Upper lobe of left lung (tissue), 6 donors: ENCODE data around the gene PLCH2. TPM values are rescaled to one million over a fixed set of nuclear protein-coding genes. Genes with fewer than 3 reads are reported as not detected.
A peak's percentile ranks its signal among the peaks of the same experiment; 100 is the strongest.

Experiments
- ATAC-seq, 2 donors: fragments of 200-7000 bp; cut with Tn5 transposase; one replicate each; pipeline ENCODE4 v1.9.1; 2022; ENCODE audit warnings: mild to moderate bottlenecking in 2 of 2, moderate library complexity in 2 of 2; ENCODE audit not compliant: low FRiP score in 2 of 2
- DNase-seq, 2 donors: peaks; one replicate each; pipeline ENCODE4 v3.0.0-alpha.2; 2019 to 2020
- H3K27ac ChIP-seq, 4 donors: fragments of 200-600 bp; sonication (generic); one replicate each; pipeline ENCODE4 v1.5.1; 2016 to 2019
- H3K27me3 ChIP-seq, 4 donors: fragments of 200-600 bp; sonication (generic); one replicate each; pipeline ENCODE4 v1.5.1; 2017 to 2019
- H3K36me3 ChIP-seq, 4 donors: fragments of 200-600 bp; sonication (generic); one replicate each; pipeline ENCODE4 v1.5.1; 2016 to 2019
- H3K4me1 ChIP-seq, 4 donors: fragments of 200-600 bp; sonication (generic); one replicate each; pipeline ENCODE4 v1.5.1; 2018 to 2019
- H3K4me3 ChIP-seq, 4 donors: fragments of 200-600 bp; sonication (generic); one replicate each; pipeline ENCODE4 v1.5.1; 2017 to 2019; ENCODE audit warnings: mild to moderate bottlenecking in 2 of 4, moderate library complexity in 1 of 4
- H3K9me3 ChIP-seq, 4 donors: fragments of 200-600 bp; sonication (generic); one replicate each; pipeline ENCODE4 v1.5.1; 2018 to 2019
- EP300 ChIP-seq, 4 donors: sonication (generic); formaldehyde crosslinking; IDR thresholded peaks; one replicate each; pipeline ENCODE4 v1.5.1; 2017; ENCODE audit warnings: antibody characterized with exemption in 4 of 4, control low read depth in 2 of 4
- POLR2A ChIP-seq, 4 donors: fragments of 450-650 bp; IDR thresholded peaks; one replicate each; pipeline ENCODE4 v1.5.1; 2016 to 2017; ENCODE audit warnings: antibody characterized with exemption in 4 of 4, mild to moderate bottlenecking in 2 of 4
- POLR2AphosphoS5 ChIP-seq, 2 donors: sonication (generic); formaldehyde crosslinking; IDR thresholded peaks; one replicate each; pipeline ENCODE4 v1.5.1; 2017; ENCODE audit warnings: antibody characterized with exemption in 2 of 2
- WGBS, 2 donors: methylation state at CpG; one replicate each; pipeline ENCODE4 v1.1.5; 2017 to 2018; 5-methylcytosine and 5-hydroxymethylcytosine counted together
- total RNA-seq, 6 donors: library from RNA; depleted of rRNA in 4 of 6; stranded (reverse); fragments of >200 nt in 4 of 6; gene quantifications; one replicate each; pipeline versions ENCODE4 v1.1.0 to v1.2.1, GENCODE V29; 2016 to 2021
- TF ChIP-seq, protein P1 (sequence below), 6 experiments: fragments of 450-650 bp in 4 of 6; fragments of 200-600 bp in 2 of 6; sonication (generic) in 2 of 6; IDR thresholded peaks; one replicate each; pipeline ENCODE4 v1.5.1; 2016 to 2019; ENCODE audit warnings: antibody characterized with exemption in 6 of 6
- donor health status: DM: no; HTN: no; CAD: no; lungs with moderate emphysema.
- donor health status: DM: no; HTN: yes; CAD: no; lungs with severe emphysema.

PLCH2 gene
- total RNA-seq, 6 donors from 2014 or later: 1.5 to 7.3 (median 3.4) TPM

GRCh38 chr1:2523191-2523890 lies 47.3 kb downstream of the PLCH2 start:
- H3K36me3 ChIP-seq: peaks cover 28 to 34% (median 34%) of the 10 kb centered on the region in 4 donors
- no peaks in the 10 kb centered on the region for H3K9me3 ChIP-seq
- 58 to 65% methylated on average over 15 to 32 of the region's 32 CpGs for WGBS, 2 donors
- H3K27ac ChIP-seq: peak overlapping the region in 3 of 4 donors; percentile 46 to 54 (median 51)
- H3K27me3 ChIP-seq: peaks cover 0 to 2% (median under 1%) of the 10 kb centered on the region in 4 donors
- TF ChIP-seq, protein P1, sequence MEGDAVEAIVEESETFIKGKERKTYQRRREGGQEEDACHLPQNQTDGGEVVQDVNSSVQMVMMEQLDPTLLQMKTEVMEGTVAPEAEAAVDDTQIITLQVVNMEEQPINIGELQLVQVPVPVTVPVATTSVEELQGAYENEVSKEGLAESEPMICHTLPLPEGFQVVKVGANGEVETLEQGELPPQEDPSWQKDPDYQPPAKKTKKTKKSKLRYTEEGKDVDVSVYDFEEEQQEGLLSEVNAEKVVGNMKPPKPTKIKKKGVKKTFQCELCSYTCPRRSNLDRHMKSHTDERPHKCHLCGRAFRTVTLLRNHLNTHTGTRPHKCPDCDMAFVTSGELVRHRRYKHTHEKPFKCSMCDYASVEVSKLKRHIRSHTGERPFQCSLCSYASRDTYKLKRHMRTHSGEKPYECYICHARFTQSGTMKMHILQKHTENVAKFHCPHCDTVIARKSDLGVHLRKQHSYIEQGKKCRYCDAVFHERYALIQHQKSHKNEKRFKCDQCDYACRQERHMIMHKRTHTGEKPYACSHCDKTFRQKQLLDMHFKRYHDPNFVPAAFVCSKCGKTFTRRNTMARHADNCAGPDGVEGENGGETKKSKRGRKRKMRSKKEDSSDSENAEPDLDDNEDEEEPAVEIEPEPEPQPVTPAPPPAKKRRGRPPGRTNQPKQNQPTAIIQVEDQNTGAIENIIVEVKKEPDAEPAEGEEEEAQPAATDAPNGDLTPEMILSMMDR (IDR thresholded peaks at IDR 0.05): no peak
- TF ChIP-seq POLR2AphosphoS5 (IDR thresholded peaks at IDR 0.05): no peak
- no peak for TF ChIP-seq EP300 (IDR thresholded peaks at IDR 0.05)
- no peak for TF ChIP-seq POLR2A (IDR thresholded peaks at IDR 0.05)
- peaks cover 35 to 46% (median 43%) of the 10 kb centered on the region in 4 donors for H3K4me1 ChIP-seq
- DNase-seq (peak in 1 of 2 donors; percentile 76), ATAC-seq (no peak)
- peak overlapping the region in 1 of 4 donors; percentile 80 for H3K4me3 ChIP-seq

DNA sequence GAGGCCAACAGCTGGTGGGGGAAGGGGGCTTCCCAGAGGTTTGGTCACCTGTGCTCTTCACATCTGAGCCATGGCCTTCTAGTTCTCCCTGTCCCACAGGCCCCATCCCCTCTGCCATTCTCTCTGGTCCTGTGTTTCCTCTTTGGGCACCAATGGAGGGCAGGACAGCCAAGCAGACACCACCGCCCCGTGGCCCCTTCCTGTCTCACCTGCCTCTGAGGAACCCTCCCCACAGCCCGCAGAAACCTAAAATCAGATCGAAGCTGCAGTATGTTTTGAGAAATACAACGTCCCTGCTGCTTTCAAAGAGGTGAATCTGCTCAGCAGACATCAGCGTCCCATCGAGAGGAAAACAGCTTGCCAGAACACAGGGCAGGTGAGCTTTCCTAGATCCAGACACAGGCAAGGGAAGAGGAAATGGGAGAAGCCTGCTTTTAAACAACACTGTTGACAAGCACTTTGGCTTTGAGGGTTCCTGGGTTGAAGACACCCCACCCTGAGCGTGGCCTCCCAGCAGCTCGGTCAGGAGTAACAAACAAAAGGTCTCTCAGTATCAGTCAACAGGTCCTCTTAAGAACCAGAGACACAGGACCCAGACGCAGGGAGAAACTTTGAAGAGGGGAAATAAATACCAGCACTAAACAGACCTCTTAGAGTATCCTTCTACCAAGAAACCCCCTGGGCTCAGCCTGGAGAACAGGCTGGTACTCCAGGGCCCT lies 48.0 kb downstream of the PLCH2 start:
- ATAC-seq (no peak), DNase-seq (no peak)
- peak overlapping the region in 2 of 4 donors; percentile 80 to 96 for H3K4me3 ChIP-seq
- H3K36me3 ChIP-seq: peaks cover 21 to 27% (median 27%) of the 10 kb centered on the region in 4 donors
- H3K27ac ChIP-seq: peak overlapping the region in 3 of 4 donors; percentile 32 to 51 (median 46)
- TF ChIP-seq POLR2A (IDR thresholded peaks at IDR 0.05) (no peak), POLR2AphosphoS5 (IDR thresholded peaks at IDR 0.05) (no peak), EP300 (IDR thresholded peaks at IDR 0.05) (no peak)
- TF ChIP-seq, protein P1 (IDR thresholded peaks at IDR 0.05): no peak
- H3K4me1 ChIP-seq: peaks cover 41 to 53% (median 50%) of the 10 kb centered on the region in 4 donors
- peaks cover 0 to 7% (median 2%) of the 10 kb centered on the region in 4 donors for H3K27me3 ChIP-seq
- WGBS, 2 donors: 56 to 71% methylated on average over 10 of the region's 10 CpGs
- no peaks in the 10 kb centered on the region for H3K9me3 ChIP-seq

DNA sequence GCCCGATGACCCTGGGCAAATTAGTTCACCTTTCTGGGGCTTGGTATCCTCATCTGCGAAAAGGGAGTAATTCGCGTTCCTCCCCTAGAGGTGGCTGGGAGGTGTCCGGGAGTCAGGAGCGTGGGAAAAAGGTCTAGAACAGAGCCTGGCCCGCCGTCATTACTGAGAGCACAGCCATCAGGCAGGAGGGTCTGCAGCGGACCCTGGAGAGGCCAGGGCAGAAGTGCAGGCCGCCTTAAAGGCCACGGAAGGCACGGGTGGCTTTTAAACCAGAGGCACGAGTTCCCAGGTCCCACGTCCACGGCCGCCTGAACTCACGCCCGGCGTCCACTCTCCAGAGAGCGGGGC lies 49.5 kb downstream of the PLCH2 start:
- peaks cover 0 to 18% (median 6%) of the 10 kb centered on the region in 4 donors for H3K27me3 ChIP-seq
- peak overlapping the region; percentile 80 to 96 (median 90) for H3K4me3 ChIP-seq
- H3K27ac ChIP-seq: peak overlapping the region; percentile 64 to 88 (median 80)
- 7 to 15% methylated on average over 11 to 14 of the region's 20 CpGs for WGBS, 2 donors
- DNase-seq (no peak), ATAC-seq (no peak)
- peaks cover 8 to 12% (median 12%) of the 10 kb centered on the region in 4 donors for H3K36me3 ChIP-seq
- no peaks in the 10 kb centered on the region for H3K9me3 ChIP-seq
- peaks cover 54 to 68% (median 61%) of the 10 kb centered on the region in 4 donors for H3K4me1 ChIP-seq
- TF ChIP-seq EP300 (IDR thresholded peaks at IDR 0.05) (no peak), POLR2A (IDR thresholded peaks at IDR 0.05) (no peak), POLR2AphosphoS5 (IDR thresholded peaks at IDR 0.05) (no peak)
- TF ChIP-seq, protein P1 (IDR thresholded peaks at IDR 0.05): no peak

GRCh38 chr1:2525920-2526823 lies 50.1 kb downstream of the PLCH2 start, which contains the start of gene PANK4:
PANK4 (minus strand) TSS chr1:2526596; CDS start chr1:2526587, 9 bp downstream.
- Histone ChIP-seq H3K36me3 (peaks cover 2 to 6% (median 5%) of the 10 kb centered on the region in 4 donors), H3K4me1 (peaks cover 60 to 74% (median 67%) of the 10 kb centered on the region in 4 donors), H3K9me3 (no peaks in the 10 kb centered on the region), H3K27ac (peak within 1 kb of the TSS; percentile 64 to 88 (median 80)), H3K4me3 (peak within 1 kb of the TSS; percentile 80 to 96 (median 90)), H3K27me3 (peaks cover 0 to 24% (median 12%) of the 10 kb centered on the region in 4 donors)
- peak; percentile 97 to 98 for DNase-seq
- ATAC-seq: peak; percentile 96 to 97
- TF ChIP-seq, protein P1 (IDR thresholded peaks at IDR 0.05): peak in 3 of 6 experiments; percentile 16 to 50 (median 40)
- TF ChIP-seq POLR2A (IDR thresholded peaks at IDR 0.05) (peak in 1 of 4 donors; percentile 68), POLR2AphosphoS5 (IDR thresholded peaks at IDR 0.05) (peak; percentile 56 to 66), EP300 (IDR thresholded peaks at IDR 0.05) (no peak)
- WGBS, 2 donors: 1 to 2% methylated on average over 19 to 49 of the region's 107 CpGs
